Measurements from ENCODE around the gene CCDC78. TPM values are rescaled to one million over a fixed set of nuclear protein-coding genes. Genes with fewer than 3 reads are reported as not detected.

The CCDC78 gene
- total and polyA plus RNA-seq, 2 of the 4 experiments (the other 2 are of a cell fraction): 0.54 to 4.6 TPM

DNA sequence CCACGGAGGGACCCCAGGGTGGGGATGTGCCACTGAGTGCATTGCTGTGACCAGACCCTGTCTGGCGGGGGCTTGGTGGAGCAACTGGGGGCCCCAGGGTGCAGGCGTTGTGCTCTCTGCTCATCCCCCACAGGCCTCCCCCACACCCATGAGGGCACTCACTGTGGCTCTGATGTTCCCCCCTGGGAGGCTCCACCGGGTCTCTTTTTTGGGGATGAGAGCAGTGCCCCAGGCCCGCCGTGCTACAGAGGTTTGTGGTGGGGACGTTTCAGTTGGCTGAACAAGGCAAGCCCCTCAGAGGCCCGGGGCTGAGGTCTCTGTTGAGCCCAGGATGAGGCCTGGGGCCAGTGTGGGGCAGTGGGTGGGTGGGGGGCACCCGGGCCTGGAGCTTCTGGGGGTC lies 2.5 kb downstream of the CCDC78 start:
- H2AK9ac ChIP-seq (replicated peaks; ENCODE audit: low read depth, low read length, poor library complexity): no peak overlapping the region
- no peak overlapping the region for H3K4me2 ChIP-seq (ENCODE audit: low read depth, low read length)
- H2BK5ac ChIP-seq (ENCODE audit: low read depth, low read length, poor library complexity, severe bottlenecking): no peak overlapping the region
- peaks cover 1% of the 10 kb centered on the region; the same call in 1 of the 2 replicates for H3K36me3 ChIP-seq (ENCODE audit: control insufficient read depth, insufficient read depth, low read length)
- no peaks in the 10 kb centered on the region for H3K27me3 ChIP-seq (ENCODE audit: control insufficient read depth, insufficient read depth, low read length)
- H3K4me1 ChIP-seq (ENCODE audit: control insufficient read depth, insufficient read depth, low read length): peaks cover 17% of the 10 kb centered on the region
- H4K20me1 ChIP-seq (ENCODE audit: insufficient read depth, low read length): peaks cover 4% of the 10 kb centered on the region; the same call in 1 of the 2 replicates
- no peak overlapping the region for H2BK120ac ChIP-seq (ENCODE audit: low read depth, low read length)
- H2BK20ac ChIP-seq (ENCODE audit: low read depth, low read length): no peak overlapping the region
- H3K4ac ChIP-seq (ENCODE audit: low read depth, low read length): no peak overlapping the region
- H2BK15ac ChIP-seq (ENCODE audit: low read depth, low read length): no peak overlapping the region
- no peak overlapping the region for H4K8ac ChIP-seq (ENCODE audit: low read depth in 2 of 2, low read length in 2 of 2)
- H3K56ac ChIP-seq (ENCODE audit: extremely low read depth, insufficient read depth, low read length): no peak overlapping the region
- H3K9ac ChIP-seq (ENCODE audit: low read depth, low read length): no peak overlapping the region
- H2AFZ ChIP-seq (replicated peaks; ENCODE audit: low read length, poor library complexity): peak overlapping the region; percentile 5
- no peak overlapping the region for H3K23ac ChIP-seq (ENCODE audit: low read depth, low read length)
- H3K9me1 ChIP-seq (ENCODE audit: insufficient read depth, low read length): peaks cover 2% of the 10 kb centered on the region; the same call in 1 of the 2 replicates
- H4K5ac ChIP-seq (ENCODE audit: low read depth, low read length): no peak overlapping the region
- CTCF ChIA-PET: no interaction called here
- no peak overlapping the region for H3K18ac ChIP-seq (ENCODE audit: low read depth, low read length)
- POLR2A ChIA-PET (ENCODE audit: unreplicated experiment): no interaction called here
- no peak for DNase-seq
- no peak overlapping the region for H4K91ac ChIP-seq (ENCODE audit: insufficient read depth, low read depth, low read length)
- no peak overlapping the region for H3K4me3 ChIP-seq (ENCODE audit: insufficient read depth, low read depth, low read length)
- peaks cover 10 to 15% of the 10 kb centered on the region in 2 experiments for H3K79me1 ChIP-seq (ENCODE audit: low read depth in 1 of 2, low read length in 2 of 2)
- no peak overlapping the region for H3K14ac ChIP-seq (replicated peaks; ENCODE audit: low read depth, low read length)
- H2AK5ac ChIP-seq (ENCODE audit: low read depth, low read length): no peak overlapping the region
- WGBS, 2 experiments (ENCODE audit: extremely low coverage in 2 of 2, insufficient read length in 1 of 2): no CpG with 5 or more reads among the region's 9 CpGs
- no peak overlapping the region for H3K27ac ChIP-seq (ENCODE audit: insufficient read depth, low read length)
- TF ChIP-seq POLR2A (IDR thresholded peaks at IDR 0.05; ENCODE audit: low read depth, low read length) (no peak), RCOR1 (IDR thresholded peaks at IDR 0.05; ENCODE audit: insufficient replicate concordance, low read length) (no peak), MAZ (IDR thresholded peaks at IDR 0.05; ENCODE audit: borderline replicate concordance, low read depth, low read length) (no peak), FOS (IDR thresholded peaks at IDR 0.05; ENCODE audit: low read depth, low read length) (no peak), RAD21 (IDR thresholded peaks at IDR 0.05; ENCODE audit: low read length) (no peak), NFE2L2 (IDR thresholded peaks at IDR 0.05; ENCODE audit: low read depth, low read length) (no peak), SMC3 (IDR thresholded peaks at IDR 0.05; ENCODE audit: low read depth, low read length) (no peak), MXI1 (IDR thresholded peaks at IDR 0.05; ENCODE audit: borderline replicate concordance, low read depth, low read length) (no peak), CEBPB (IDR thresholded peaks at IDR 0.05; ENCODE audit: low read depth, low read length) (no peak), RFX5 (IDR thresholded peaks at IDR 0.05; ENCODE audit: low read depth, low read length) (no peak), MAFK (IDR thresholded peaks at IDR 0.05; ENCODE audit: low read depth, low read length) (no peak), CHD1 (IDR thresholded peaks at IDR 0.05; ENCODE audit: low read depth, low read length) (no peak), BHLHE40 (IDR thresholded peaks at IDR 0.05; ENCODE audit: low read depth, low read length) (no peak)
- TF ChIP-seq, protein P1, sequence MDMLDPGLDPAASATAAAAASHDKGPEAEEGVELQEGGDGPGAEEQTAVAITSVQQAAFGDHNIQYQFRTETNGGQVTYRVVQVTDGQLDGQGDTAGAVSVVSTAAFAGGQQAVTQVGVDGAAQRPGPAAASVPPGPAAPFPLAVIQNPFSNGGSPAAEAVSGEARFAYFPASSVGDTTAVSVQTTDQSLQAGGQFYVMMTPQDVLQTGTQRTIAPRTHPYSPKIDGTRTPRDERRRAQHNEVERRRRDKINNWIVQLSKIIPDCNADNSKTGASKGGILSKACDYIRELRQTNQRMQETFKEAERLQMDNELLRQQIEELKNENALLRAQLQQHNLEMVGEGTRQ (IDR thresholded peaks at IDR 0.05; ENCODE audit: low read depth, low read length): no peak
- TF ChIP-seq, protein P2, sequence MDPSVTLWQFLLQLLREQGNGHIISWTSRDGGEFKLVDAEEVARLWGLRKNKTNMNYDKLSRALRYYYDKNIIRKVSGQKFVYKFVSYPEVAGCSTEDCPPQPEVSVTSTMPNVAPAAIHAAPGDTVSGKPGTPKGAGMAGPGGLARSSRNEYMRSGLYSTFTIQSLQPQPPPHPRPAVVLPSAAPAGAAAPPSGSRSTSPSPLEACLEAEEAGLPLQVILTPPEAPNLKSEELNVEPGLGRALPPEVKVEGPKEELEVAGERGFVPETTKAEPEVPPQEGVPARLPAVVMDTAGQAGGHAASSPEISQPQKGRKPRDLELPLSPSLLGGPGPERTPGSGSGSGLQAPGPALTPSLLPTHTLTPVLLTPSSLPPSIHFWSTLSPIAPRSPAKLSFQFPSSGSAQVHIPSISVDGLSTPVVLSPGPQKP (IDR thresholded peaks at IDR 0.05; ENCODE audit: borderline replicate concordance, low read depth, low read length): no peak
- TF ChIP-seq, protein P3, sequence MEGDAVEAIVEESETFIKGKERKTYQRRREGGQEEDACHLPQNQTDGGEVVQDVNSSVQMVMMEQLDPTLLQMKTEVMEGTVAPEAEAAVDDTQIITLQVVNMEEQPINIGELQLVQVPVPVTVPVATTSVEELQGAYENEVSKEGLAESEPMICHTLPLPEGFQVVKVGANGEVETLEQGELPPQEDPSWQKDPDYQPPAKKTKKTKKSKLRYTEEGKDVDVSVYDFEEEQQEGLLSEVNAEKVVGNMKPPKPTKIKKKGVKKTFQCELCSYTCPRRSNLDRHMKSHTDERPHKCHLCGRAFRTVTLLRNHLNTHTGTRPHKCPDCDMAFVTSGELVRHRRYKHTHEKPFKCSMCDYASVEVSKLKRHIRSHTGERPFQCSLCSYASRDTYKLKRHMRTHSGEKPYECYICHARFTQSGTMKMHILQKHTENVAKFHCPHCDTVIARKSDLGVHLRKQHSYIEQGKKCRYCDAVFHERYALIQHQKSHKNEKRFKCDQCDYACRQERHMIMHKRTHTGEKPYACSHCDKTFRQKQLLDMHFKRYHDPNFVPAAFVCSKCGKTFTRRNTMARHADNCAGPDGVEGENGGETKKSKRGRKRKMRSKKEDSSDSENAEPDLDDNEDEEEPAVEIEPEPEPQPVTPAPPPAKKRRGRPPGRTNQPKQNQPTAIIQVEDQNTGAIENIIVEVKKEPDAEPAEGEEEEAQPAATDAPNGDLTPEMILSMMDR (conservative IDR thresholded peaks at IDR 0.05; ENCODE audit: low read depth, low read length): no peak
- no peak for ATAC-seq (ENCODE audit: low read depth)
- dilution Hi-C loops (cut with HindIII; ENCODE audit: low sequenced_read_pairs, unreplicated experiment): no loop called here
- no peaks in the 10 kb centered on the region for H3K9me3 ChIP-seq (ENCODE audit: control insufficient read depth, insufficient read depth, low read length)
- in situ Hi-C loops (cut with MboI; ENCODE audit: low sequenced_read_pairs): loop anchor here (25.0 kb wide), 1 partner anchor 339 kb away; the partner anchor contains the start of gene SSTR5
- BruUV-seq (replicated peaks): no TSS peak
- intact Hi-C loops (cut with micrococcal nuclease): no loop called here

Data from IMR-90 (cell line).